HG02763 (cell line): ENCODE data around the gene DGUOK.

Source experiments
- ATAC-seq: cut with Tn5 transposase; IDR thresholded peaks from one replicate; pipeline ENCODE4 v1.9.1; 2021; ENCODE audit warnings: mild to moderate bottlenecking, moderate library complexity; ENCODE audit not compliant: unreplicated experiment

DGUOK gene

GRCh38 chr2:73977466-73977865 is 50.8 kb downstream of the DGUOK start:
- ATAC-seq: no peak

- ATAC-seq: no peak
Observed at GRCh38 chr2:73979021-73979420, 52.3 kb downstream of the DGUOK start.

DNA sequence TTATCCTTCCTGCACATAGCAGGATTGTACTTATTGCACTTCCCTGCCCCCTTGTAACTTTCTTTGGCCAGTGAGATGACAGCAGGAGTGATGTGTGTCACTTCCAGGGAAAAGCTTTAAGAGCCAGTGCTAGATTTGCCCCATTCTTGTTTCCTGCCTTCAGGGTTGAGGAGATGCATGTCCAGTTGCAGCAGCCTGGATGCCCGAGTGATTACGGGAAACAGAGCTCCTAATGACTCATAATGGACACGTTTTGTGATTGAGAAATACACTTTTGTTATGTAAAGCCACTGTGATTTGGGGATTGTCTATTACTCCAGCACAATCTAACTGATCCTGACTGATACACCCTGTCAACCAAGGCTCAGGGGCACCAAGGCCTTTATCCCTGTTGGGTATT is 53.0 kb downstream of the DGUOK start:
- no peak for ATAC-seq

- ATAC-seq: no peak
Observed at GRCh38 chr2:73980566-73980965, 53.9 kb downstream of the DGUOK start.

GRCh38 chr2:73981081-73982001 is 54.7 kb downstream of the DGUOK start:
- no peak for ATAC-seq

GRCh38 chr2:73982140-73982617 is 55.5 kb downstream of the DGUOK start:
- no peak for ATAC-seq

- no peak for ATAC-seq
Observed at GRCh38 chr2:73983322-73984202, 56.9 kb downstream of the DGUOK start.

GRCh38 chr2:73984203-73984921 is 57.7 kb downstream of the DGUOK start, which contains the start of gene TET3:
TSS of gene TET3 (plus strand) at chr2:73984910. CDS start at chr2:73986404, 1,494 bp downstream.
- ATAC-seq: peak; percentile 39

GRCh38 chr2:73984922-73985307 is 58.2 kb downstream of the DGUOK start:
- ATAC-seq: peak; percentile 17

- ATAC-seq: peak; percentile 37
Observed at GRCh38 chr2:73985308-73986084, 58.8 kb downstream of the DGUOK start.

DNA sequence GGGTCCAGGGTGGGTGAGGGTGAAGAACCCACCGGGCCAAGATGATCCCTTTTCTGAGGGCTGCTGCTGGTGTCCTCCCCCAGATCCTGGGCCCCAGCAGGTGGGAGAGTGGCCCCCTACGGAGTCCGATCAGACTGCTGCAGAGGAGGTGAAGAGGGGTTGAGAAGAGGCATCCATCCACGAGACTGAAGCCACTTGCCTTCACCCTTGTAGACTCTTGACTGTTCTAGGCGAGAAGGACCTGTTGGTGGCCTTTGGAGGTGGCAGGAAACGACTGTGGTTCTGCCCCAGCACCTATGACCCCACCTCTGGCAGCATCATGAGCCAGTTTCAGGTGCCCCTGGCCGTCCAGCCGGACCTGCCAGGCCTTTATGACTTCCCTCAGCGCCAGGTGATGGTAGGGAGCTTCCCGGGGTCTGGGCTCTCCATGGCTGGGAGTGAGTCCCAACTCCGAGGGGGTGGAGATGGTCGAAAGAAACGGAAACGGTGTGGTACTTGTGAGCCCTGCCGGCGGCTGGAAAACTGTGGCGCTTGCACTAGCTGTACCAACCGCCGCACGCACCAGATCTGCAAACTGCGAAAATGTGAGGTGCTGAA is 59.5 kb downstream of the DGUOK start:
- no peak for ATAC-seq

- no peak for ATAC-seq
Observed at GRCh38 chr2:73987109-73987947, 60.6 kb downstream of the DGUOK start.

GRCh38 chr2:73987948-73988700 is 61.4 kb downstream of the DGUOK start:
- ATAC-seq: no peak

DNA sequence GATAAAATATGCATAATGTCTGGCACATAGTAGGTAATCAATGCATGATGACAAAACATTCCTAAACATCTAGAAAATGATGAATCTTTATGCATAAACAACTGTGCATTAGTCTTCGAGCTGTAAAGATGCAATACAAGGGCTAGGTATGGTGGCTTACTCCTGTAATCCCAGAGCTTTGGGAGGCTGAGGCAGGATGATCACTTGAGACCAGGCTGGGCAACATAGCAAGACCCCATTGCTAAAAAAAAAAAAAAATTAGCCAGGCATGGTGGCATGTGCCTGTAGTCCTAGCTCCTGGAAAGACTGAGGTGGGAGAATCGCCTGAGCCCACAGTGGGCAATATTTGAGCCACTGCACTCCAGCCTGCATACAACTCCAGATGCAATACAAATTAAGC is 63.3 kb downstream of the DGUOK start:
- no peak for ATAC-seq

DNA sequence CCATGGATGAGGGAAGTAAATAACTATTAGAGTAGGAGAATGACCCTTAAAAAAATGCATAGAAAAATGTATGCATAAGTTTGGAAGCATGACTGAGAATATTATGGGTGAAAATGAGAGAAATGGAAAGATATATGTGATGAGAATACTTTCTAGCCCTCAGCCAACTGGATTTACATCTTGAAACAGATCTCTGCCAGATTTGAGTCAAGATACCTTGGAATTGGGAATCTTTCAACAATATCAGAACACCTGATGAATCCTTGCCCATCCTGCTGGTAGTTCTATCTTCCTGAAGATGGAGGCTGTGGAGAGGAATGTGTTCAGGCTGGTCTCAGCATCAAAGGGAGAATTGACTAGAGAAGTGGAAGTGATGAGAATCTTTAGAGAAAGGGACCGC is 63.9 kb downstream of the DGUOK start:
- ATAC-seq: no peak

DNA sequence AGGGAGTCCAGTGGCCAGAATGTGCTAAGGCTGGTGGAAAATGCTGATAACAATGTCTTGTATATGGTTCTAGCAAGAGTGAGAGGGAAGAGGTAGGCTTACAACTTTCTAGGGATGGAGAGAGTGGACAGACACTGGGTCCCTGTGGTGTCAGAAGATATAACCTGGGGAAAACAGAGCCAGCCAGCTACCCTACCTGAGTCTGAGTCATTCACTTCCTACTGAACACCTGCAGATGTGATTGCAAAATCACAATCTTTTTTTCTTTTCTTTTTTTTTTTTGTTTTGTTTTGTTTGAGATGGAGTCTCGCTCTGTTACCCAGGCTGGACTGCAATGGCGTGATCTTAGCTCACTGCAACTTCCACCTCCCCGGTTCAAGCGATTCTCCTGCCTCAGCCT is 65.4 kb downstream of the DGUOK start:
- no peak for ATAC-seq

- no peak for ATAC-seq
Observed at GRCh38 chr2:73993376-73993775, 66.7 kb downstream of the DGUOK start.

GRCh38 chr2:73993778-73994177 is 67.1 kb downstream of the DGUOK start:
- ATAC-seq: no peak
